Coronary artery (tissue), 2 donors: ENCODE data around the gene EIF6.

ENCODE experiments used
- DNase-seq: peaks from one replicate; pipeline ENCODE4 v3.0.0-alpha.2; 2017; ENCODE audit warnings: low spot score
- H3K27ac ChIP-seq, 2 donors: fragments of 200-600 bp; sonication (generic); one replicate each; pipeline ENCODE4 v1.5.1; 2016 to 2019
- H3K4me3 ChIP-seq: fragments of 200-600 bp; sonication (generic); 2 replicates; pipeline ENCODE4 v1.5.1; 2016; ENCODE audit warnings: mild to moderate bottlenecking, moderate library complexity
- CTCF ChIP-seq: fragments of 200-600 bp; sonication (generic); IDR thresholded peaks from one replicate; pipeline ENCODE4 v1.5.1; 2019; ENCODE audit warnings: antibody characterized with exemption

The EIF6 gene

GRCh38 chr20:35298264-35298663, 13.7 kb upstream of the EIF6 start:
- TF ChIP-seq CTCF = no peak
- Histone ChIP-seq H3K4me3 (no peak overlapping the region), H3K27ac (no peak overlapping the region)
- no peak for DNase-seq

GRCh38 chr20:35297740-35298139, 13.2 kb upstream of the EIF6 start:
- Histone ChIP-seq H3K4me3 (no peak overlapping the region), H3K27ac (no peak overlapping the region)
- DNase-seq = no peak
- TF ChIP-seq CTCF = no peak

GRCh38 chr20:35297155-35297554, 12.6 kb upstream of the EIF6 start:
- H3K27ac ChIP-seq = no peak overlapping the region
- no peak for TF ChIP-seq CTCF
- DNase-seq = no peak
- H3K4me3 ChIP-seq = no peak overlapping the region

- DNase-seq = no peak
Observed at GRCh38 chr20:35296101-35296554, 11.6 kb upstream of the EIF6 start.

GRCh38 chr20:35295674-35296073, 11.1 kb upstream of the EIF6 start:
- Histone ChIP-seq H3K4me3 (no peak overlapping the region), H3K27ac (no peak overlapping the region)
- DNase-seq = no peak
- TF ChIP-seq CTCF = no peak

More at GRCh38 chr20:35296101-35296554, 11.6 kb upstream of the EIF6 start:
- Histone ChIP-seq H3K4me3 (no peak overlapping the region), H3K27ac (no peak overlapping the region)
- TF ChIP-seq CTCF = no peak

GRCh38 chr20:35295058-35295457, 10.5 kb upstream of the EIF6 start:
- no peak for TF ChIP-seq CTCF

GRCh38 chr20:35294293-35294685, 9.7 kb upstream of the EIF6 start:
- TF ChIP-seq CTCF = no peak
- DNase-seq = no peak
- H3K27ac ChIP-seq = no peak overlapping the region
- H3K4me3 ChIP-seq = no peak overlapping the region

More at GRCh38 chr20:35295058-35295457, 10.5 kb upstream of the EIF6 start:
- DNase-seq = no peak
- no peak overlapping the region for H3K27ac ChIP-seq
- no peak overlapping the region for H3K4me3 ChIP-seq
